ENCODE measurements around the gene ULK4. TPM values are rescaled to one million over a fixed set of nuclear protein-coding genes. Genes with fewer than 3 reads are reported as not detected.

ULK4 gene
- total and polyA plus RNA-seq, 9 of the 15 experiments (the other 6 are each of a cell fraction or from before 2014, with no cell fraction given), result 3.0 to 5.9 (median 3.5) TPM

DNA sequence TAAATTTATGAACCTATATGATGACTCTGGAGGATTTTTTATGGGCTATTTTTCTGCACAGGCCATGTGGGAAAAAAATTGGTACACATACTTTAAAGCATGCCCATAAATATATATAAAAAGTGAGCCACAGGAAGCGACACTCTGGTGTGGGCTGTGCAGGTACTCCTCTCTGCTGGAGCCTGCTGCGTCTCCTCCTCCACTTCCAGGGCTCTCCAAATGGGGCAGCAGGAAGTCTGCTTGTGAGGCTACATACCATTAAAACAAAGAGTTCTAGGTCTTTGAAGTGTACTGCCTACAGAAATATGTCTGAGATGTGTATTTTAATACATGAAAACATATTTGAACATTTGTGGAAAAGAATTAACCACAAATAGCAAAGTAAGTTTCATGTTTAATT, 627.5 kb downstream of the ULK4 start:
- TF ChIP-seq, protein P1, sequence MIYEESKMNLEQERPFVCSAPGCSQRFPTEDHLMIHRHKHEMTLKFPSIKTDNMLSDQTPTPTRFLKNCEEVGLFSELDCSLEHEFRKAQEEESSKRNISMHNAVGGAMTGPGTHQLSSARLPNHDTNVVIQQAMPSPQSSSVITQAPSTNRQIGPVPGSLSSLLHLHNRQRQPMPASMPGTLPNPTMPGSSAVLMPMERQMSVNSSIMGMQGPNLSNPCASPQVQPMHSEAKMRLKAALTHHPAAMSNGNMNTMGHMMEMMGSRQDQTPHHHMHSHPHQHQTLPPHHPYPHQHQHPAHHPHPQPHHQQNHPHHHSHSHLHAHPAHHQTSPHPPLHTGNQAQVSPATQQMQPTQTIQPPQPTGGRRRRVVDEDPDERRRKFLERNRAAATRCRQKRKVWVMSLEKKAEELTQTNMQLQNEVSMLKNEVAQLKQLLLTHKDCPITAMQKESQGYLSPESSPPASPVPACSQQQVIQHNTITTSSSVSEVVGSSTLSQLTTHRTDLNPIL (CRISPR knock-in tag; IDR thresholded peaks at IDR 0.05), result no peak
- H3K9ac ChIP-seq (ENCODE audit: insufficient read depth in 1 of 2, low read depth in 2 of 2, low read length in 2 of 2), result no peak overlapping the region
- no peak for ATAC-seq
- FAIRE-seq, result no peak
- no peaks in the 10 kb centered on the region for H3K9me1 ChIP-seq (ENCODE audit: control insufficient read depth, insufficient read depth, low read length)
- POLR2A ChIA-PET, result interaction anchor here (0.6 kb wide), 2 partner anchors 90 to 1539 kb away, joined by 3 read pairs; no protein-coding TSS in a partner anchor
- no peak overlapping the region for H3K27ac ChIP-seq (ENCODE audit: extremely low read depth, low read depth, low read length)
- no peaks in the 10 kb centered on the region for H3K4me1 ChIP-seq (replicated peaks in 1 of 2; ENCODE audit: control insufficient read depth in 2 of 2, insufficient read depth in 2 of 2, low read length in 2 of 2)
- no peak overlapping the region for H3K4me3 ChIP-seq
- CTCF ChIA-PET (ENCODE audit: low intra/inter-chr PET ratio), result no interaction called here
- H2AFZ ChIP-seq (ENCODE audit: low read depth, low read length), result no peak overlapping the region
- in situ Hi-C loops (cut with MboI) (no loop called here), intact Hi-C loops (cut with micrococcal nuclease) (no loop called here)
- 0% methylated on average over 2 of the region's 2 CpGs for WGBS (ENCODE audit: insufficient coverage, low coverage, missing lambda C conversion rate)
- no peak overlapping the region for H3K4me2 ChIP-seq (ENCODE audit: insufficient read depth, low read length)
- no peak for DNase-seq (ENCODE audit: extremely low read depth in 1 of 4, low spot score in 3 of 4)
- no peaks in the 10 kb centered on the region for H3K79me2 ChIP-seq (ENCODE audit: control insufficient read depth, insufficient read depth, low read length)
- H4K20me1 ChIP-seq (replicated peaks; ENCODE audit: control insufficient read depth, insufficient read depth, low read length), result no peaks in the 10 kb centered on the region
- no TSS peak for BruUV-seq (replicated peaks)
- no peaks in the 10 kb centered on the region for H3K9me3 ChIP-seq (replicated peaks; ENCODE audit: control insufficient read depth, insufficient read depth, low read depth, low read length)
- H3K36me3 ChIP-seq (ENCODE audit: control insufficient read depth, insufficient read depth, low read length), result no peaks in the 10 kb centered on the region
- H3K27me3 ChIP-seq (ENCODE audit: control insufficient read depth in 2 of 2, insufficient read depth in 2 of 2, low read length in 2 of 2), result peaks cover 0 to 2% of the 10 kb centered on the region in 2 experiments; a peak in 3 of 5 replicates

DNA sequence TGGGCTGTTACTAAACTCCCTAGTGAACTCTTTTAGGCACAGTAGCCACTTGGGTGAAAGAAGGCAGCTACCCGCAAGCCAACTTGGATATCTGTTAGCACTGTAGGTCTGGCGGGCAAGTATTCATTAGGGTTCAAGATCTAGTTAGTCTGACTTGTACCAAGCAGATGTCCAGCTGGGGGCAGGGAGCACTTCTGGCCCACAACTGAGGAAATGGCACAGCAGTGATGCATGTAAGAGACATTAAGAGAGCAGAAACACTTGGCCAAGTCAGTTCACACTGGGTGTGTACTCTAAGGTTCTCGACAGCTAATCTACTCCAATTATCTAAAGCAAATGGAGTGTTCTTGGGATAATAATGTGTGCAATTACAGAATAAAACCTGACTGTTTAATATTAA, 630.9 kb downstream of the ULK4 start:
- Histone ChIP-seq H3K27me3 (ENCODE audit: control insufficient read depth in 2 of 2, insufficient read depth in 2 of 2, low read length in 2 of 2) (peaks cover 0 to 2% of the 10 kb centered on the region in 2 experiments; a peak in 4 of 5 replicates), H3K4me3 (no peak overlapping the region), H3K27ac (ENCODE audit: extremely low read depth, low read depth, low read length) (no peak overlapping the region), H3K9ac (ENCODE audit: insufficient read depth in 1 of 2, low read depth in 2 of 2, low read length in 2 of 2) (no peak overlapping the region), H3K9me1 (ENCODE audit: control insufficient read depth, insufficient read depth, low read length) (no peaks in the 10 kb centered on the region), H3K79me2 (ENCODE audit: control insufficient read depth, insufficient read depth, low read length) (no peaks in the 10 kb centered on the region), H3K36me3 (ENCODE audit: control insufficient read depth, insufficient read depth, low read length) (no peaks in the 10 kb centered on the region), H3K9me3 (replicated peaks; ENCODE audit: control insufficient read depth, insufficient read depth, low read depth, low read length) (no peaks in the 10 kb centered on the region), H4K20me1 (replicated peaks; ENCODE audit: control insufficient read depth, insufficient read depth, low read length) (no peaks in the 10 kb centered on the region), H3K4me1 (replicated peaks in 1 of 2; ENCODE audit: control insufficient read depth in 2 of 2, insufficient read depth in 2 of 2, low read length in 2 of 2) (no peaks in the 10 kb centered on the region), H3K4me2 (ENCODE audit: insufficient read depth, low read length) (no peak overlapping the region), H2AFZ (ENCODE audit: low read depth, low read length) (no peak overlapping the region)
- CTCF ChIA-PET (ENCODE audit: low intra/inter-chr PET ratio), result no interaction called here
- DNase-seq (ENCODE audit: extremely low read depth in 1 of 4, low spot score in 3 of 4) (no peak), ATAC-seq (no peak), FAIRE-seq (no peak)
- WGBS (ENCODE audit: insufficient coverage, low coverage, missing lambda C conversion rate), result 3% methylated on average over 3 of the region's 3 CpGs
- TF ChIP-seq PCBP2 (IDR thresholded peaks at IDR 0.05; ENCODE audit: low read depth, low read length, poor library complexity, severe bottlenecking) (no peak), ZNF282 (CRISPR knock-in tag; IDR thresholded peaks at IDR 0.05) (no peak), ZNF561 (CRISPR knock-in tag; conservative IDR thresholded peaks at IDR 0.05) (no peak)
- TF ChIP-seq, protein P2, sequence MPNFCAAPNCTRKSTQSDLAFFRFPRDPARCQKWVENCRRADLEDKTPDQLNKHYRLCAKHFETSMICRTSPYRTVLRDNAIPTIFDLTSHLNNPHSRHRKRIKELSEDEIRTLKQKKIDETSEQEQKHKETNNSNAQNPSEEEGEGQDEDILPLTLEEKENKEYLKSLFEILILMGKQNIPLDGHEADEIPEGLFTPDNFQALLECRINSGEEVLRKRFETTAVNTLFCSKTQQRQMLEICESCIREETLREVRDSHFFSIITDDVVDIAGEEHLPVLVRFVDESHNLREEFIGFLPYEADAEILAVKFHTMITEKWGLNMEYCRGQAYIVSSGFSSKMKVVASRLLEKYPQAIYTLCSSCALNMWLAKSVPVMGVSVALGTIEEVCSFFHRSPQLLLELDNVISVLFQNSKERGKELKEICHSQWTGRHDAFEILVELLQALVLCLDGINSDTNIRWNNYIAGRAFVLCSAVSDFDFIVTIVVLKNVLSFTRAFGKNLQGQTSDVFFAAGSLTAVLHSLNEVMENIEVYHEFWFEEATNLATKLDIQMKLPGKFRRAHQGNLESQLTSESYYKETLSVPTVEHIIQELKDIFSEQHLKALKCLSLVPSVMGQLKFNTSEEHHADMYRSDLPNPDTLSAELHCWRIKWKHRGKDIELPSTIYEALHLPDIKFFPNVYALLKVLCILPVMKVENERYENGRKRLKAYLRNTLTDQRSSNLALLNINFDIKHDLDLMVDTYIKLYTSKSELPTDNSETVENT (CRISPR knock-in tag; IDR thresholded peaks at IDR 0.05), result no peak
- no TSS peak for BruUV-seq (replicated peaks)
- in situ Hi-C loops (cut with MboI), result no loop called here
- intact Hi-C loops (cut with micrococcal nuclease), result no loop called here
- POLR2A ChIA-PET, result interaction anchor here (0.8 kb wide), 1 partner anchor 17 kb away, joined by 3 read pairs; no protein-coding TSS in a partner anchor

Measured in K562 (cell line).